Smooth muscle cell of the brain vasculature (primary cell): ENCODE data around the gene OR2A25.
"Not testable (repeated sequence)": the region's sequence is repeated elsewhere in the genome, so short reads cannot be mapped to it uniquely, and the experiment has no call there.

Experiments used
- DNase-seq: peaks from one replicate; pipeline ENCODE4 v3.0.0-alpha.2; 2012; ENCODE audit warnings: low read depth, low spot score

Gene OR2A25, protein sequence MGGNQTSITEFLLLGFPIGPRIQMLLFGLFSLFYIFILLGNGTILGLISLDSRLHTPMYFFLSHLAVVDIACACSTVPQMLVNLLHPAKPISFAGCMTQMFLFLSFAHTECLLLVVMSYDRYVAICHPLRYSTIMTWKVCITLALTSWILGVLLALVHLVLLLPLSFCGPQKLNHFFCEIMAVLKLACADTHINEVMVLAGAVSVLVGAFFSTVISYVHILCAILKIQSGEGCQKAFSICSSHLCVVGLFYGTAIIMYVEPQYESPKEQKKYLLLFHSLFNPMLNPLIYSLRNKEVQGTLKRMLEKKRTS

DNA sequence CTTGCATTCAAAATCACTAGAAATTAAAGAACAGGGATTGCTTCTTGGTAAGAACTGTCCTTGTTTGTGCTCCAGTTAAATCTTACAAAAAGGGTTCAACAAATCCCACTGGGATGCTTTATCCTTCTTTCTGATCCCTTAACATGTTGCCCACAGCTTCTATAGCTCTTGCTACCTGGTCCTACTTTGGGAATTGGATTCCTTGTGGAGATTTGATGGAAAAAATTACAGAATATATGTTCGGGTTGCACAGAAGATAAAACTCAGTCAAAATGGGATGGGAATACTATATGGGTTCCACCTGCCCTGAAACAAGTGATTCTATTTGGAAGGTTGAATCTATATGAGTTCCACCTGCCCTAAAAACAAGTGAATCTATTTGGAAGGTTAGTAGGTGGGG is at the start of gene OR2A25:
OR2A25 (plus strand) TSS at position 301 of the 400 bp plus-strand sequence. CDS start 4,409 bp downstream, outside the sequence.
- DNase-seq, result no peak

DNA sequence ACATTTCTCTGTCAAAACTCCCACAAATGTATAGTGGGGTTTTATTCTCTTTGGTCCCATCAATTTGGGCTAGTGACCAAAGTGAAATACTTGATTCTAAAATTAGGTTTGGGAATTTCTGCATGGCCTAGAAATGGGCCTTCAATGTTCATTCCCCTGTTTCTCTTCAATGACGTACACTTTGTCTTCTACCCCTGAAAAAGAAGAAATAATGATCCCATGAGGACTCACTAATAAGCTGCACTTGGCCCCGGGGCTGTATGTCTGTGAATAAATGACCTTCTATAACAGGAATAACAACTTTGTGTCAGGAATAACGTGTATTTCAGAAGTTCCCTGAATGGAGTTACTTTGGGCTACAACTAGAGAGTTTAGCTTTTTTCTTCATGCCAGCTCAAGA is 49.3 kb upstream of the OR2A25 start:
- DNase-seq, result no peak

DNA sequence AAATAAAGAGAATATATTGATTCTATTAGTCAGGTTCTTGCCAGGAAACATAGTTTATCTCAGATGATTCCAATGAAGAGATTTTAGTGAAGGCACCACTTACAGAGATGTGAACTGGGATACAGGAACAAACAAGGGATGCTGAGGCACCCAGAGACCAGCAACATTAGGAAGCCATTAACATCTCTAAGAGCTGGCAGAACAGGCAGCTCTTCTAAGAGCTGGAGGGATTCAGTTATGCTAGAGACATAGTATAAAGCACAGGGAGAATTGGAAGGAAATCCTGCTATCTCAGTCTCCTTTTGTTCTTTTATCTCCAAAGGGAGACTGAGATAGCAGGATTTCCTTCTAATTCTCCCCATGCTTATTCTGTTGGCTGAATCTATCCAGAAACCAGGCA is 47.4 kb upstream of the OR2A25 start:
- DNase-seq, result no peak

DNA sequence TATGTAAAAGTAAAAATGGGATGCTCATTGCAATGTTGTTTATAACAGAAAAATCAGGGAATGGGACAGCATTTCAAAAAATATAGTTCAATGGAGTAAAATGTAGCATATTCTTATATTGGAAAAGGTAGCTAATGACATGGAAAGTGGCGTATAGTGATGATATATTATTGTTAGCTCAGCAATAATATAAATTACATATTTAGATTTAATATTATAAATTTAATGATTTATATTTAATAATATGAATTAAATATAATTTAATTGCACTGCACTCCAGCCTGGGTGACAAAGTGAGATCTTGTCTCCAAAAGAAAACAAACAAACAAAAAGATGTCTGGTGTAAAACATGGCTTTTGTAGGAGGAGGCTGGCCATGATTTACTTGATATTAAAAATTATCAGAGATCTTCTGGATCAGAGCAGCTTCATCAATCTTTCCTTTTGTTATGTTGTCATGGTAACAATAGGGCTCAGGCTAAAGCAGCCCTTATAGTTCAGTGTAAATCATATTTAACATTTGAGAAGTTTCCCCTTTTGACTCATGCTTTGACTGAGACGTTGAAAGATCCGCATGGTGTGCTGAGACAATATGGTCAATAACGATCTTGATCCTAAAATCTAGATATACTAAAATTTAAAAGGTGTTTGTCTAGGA is 46.3 kb upstream of the OR2A25 start:
- DNase-seq, result no peak

DNA sequence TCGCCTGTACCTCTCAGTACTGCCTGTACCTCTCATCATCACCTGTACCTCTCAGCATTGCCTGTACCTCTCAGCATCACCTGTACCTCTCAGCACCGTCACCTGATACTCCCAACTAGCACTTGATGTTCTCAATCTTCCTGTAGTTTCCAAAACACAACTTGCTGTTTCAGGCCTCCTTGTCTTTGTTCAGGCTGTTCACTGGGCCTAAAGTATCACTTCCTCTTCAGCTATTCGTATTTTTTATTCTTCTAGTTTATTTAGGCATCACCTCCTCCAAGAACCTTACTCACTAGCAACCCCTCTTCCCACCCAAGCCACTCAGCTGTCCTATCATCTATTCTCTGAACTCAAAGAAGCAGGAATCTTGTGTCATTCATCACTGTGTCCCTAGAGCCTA is 45.4 kb upstream of the OR2A25 start:
- DNase-seq, result no peak

DNA sequence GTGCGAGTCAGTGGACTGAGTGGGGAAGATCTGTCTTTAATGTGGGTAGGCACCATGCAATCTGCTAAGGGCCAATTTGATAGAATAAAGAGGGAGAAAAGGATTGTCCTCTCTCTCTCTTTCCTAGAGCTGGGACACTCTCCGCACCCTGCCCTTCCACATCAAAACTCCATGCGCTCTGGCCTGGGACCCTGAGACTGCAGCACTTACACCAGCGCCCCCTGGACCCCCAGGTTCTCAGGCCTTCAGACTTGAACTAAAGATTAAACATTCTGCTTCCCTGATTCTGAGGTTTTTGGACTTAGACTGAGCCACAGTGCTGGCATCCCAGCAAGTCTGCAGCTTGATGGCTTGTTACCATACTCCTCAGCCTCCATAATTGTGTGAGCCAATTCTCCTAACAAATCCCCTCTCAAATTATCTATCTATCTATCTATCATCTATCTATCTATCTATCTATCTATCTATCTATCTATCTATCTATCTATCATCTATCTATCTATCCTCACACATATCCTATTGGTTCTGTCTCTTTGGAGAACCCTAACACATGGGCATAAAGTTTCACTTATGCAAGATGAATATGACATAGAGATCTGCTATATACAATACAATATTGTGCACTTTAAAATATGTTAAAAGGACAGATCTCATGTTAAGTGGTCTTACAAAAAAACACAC is 43.3 kb upstream of the OR2A25 start:
- no peak for DNase-seq

DNA sequence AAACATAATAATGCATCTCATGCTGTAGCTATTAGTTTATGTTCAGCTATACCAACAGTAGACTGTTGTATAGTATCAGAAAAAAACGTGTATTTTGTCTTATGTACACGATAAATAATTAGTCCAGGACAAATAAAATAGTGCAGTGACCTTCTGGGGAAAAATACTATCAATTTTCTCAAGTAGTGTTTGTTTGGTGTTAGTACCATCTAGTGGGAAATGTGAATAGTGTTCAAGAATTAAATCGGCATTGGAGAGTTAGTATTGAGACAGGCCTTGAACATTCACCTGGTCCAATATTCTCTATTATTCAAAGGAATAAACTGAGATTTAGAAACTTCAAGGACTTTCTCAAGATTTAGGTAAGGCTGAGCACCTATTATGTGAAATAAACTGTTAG is 42.5 kb upstream of the OR2A25 start:
- DNase-seq, result no peak

DNA sequence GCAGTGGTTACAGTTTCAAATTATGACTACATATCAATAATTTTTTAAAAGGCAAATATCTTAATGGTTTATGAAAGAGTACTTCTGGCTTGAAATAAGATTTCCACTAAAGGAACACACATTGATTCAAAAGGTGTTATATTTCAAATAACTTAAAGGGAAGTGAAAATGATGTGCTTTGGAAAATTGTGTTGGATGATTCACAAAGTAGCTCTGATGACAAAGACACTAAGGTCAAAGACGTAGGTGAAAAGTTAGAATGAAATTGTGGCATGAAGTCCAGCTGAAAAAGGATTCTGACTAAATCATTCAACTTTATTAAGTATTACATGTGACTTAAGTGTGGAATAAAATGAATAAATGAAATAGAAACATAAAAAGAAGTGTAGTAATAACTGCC is 41.6 kb upstream of the OR2A25 start:
- DNase-seq, result no peak

DNA sequence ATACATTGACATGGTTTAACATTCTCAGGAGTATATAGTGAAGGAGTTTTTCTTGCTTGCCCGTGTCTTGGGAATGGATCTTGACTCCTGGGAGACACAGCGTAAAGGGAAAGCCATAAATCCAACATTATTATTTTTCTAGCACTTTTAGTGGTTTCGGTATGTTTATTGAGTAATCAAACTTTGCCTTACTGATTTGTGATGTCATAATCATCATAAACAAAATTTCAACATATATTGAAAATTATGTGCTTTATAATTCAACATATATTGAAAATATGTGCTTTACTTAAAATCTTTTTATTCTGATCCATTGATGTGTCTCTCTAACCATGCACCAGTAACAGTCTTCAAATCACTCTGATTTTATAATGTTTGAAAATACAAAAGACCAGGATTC is 41.1 kb upstream of the OR2A25 start:
- DNase-seq, result no peak

DNA sequence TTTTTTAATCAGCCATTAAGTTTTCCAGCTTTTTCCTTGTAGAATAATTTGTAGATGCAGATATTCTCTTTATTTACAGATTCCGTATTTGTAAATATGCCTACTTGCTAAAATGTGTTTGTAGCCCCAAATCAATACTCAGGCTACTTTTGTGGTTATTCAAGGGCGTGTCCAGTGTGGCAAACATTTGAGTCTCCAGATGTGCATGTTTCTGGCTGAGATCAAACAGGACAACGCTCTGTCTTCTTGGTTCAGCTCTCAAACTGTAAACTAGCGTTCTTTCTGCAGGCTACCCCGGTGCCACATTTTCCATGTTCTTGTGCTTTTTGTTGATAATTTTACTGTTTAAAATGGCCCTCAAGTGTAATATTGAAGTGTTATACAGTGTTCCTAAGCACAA is 37.1 kb upstream of the OR2A25 start:
- no peak for DNase-seq

DNA sequence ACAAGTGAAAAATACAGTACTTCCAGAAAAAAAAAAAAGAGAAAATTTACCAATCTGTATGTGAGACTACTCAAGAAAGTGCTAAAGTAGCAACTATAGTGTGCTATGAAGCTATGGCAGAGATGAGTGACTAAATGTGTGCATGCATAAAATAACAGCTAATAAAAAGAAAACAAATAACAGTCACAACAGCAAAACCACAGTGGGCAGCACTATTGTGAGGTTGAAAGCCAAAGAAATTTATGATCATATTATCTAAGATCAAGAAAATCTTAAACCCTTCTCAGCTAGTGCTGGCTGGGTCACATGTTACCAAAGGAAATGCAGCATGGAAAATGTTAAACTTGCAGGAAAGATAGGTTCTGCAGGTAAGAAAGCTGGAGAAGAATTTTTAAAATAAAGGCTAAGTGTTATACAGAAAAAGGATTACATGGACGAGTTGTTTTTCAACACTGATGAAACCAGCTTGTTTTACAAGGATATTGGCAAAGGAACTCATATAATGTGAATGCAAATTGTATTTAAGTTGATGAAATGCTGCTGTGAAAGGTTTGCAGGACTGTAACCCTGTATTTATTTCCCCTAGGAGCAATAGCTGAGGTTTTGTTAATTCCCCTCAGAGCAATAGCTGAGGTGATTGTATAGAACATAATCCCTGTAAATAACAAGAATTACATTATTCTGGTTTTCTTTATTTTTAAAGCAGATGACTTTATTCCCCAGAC is 36.5 kb upstream of the OR2A25 start:
- no peak for DNase-seq

DNA sequence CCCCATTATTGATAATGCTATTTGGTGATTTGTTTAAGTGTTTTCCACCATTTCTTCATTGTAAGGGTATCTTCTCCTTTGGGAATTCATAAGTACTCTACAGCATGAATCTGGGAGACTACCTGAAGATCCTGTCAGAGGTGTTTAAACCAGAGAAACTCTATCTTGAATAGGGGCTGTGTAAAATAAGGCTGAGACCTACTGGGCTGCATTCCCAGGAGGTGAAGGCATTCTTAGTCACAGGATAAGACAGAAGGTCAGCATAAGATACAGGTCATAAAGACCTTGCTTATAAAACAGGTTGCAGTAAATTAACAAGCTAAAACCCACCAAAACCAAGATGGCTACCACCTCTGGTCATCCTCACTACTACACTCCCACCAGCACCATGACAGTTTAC is 34.2 kb upstream of the OR2A25 start:
- DNase-seq, result no peak

DNA sequence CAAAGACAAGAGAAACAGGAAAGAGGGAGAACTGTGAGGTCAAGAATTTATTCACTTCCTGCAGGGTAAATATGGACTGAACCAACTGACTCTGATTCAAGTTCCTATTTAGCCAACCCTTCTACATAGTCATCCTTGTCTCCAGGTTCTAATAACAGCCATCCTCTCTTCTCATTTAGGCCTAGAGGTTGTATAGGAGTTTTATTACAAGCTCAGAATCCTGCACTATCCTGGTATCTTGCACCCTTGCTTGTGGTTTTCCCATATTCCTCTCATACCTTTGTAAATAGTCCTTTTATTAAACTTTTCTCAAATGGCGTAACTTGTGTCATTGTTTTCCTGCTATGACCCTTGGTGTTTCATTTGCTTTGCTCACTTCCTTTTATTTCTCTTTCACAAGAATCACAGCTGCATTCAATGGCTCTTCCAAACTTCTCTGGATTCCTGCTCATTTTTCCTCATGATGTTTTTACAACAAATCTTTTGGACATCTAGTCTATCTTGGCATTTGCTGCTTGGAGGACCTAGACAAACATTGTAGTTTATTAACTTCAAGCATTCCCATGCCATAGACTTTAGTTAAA is 33.2 kb upstream of the OR2A25 start:
- no peak for DNase-seq

DNA sequence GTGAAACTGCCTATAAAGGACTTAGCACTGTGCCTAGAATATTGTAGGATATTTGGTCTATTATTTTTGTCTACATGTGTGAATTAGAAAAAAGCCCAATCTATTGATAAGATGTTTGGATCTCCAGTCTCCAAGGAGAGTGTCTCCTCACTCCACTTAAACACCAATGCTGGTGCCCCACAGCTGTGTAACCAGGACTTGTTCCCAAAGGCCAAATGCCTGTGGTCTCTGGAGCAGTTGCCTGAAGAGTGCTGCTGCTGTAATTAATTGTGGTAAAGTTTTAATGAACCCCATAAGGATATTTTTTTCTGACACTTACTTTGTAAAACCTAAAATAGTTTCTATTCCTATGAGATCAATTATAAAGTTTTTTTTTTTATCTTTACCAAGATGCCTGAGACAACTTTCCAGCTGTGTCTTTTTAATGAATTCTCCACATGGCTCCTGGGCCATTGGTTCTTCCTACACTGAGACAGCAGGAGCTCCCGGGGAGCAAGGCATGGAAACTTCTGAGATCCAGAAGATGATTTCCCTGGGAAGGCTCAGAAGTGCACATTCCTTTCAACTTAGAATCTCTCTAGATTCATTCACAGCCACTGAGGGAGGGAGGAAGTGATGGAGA is 32.1 kb upstream of the OR2A25 start:
- DNase-seq, result no peak

DNA sequence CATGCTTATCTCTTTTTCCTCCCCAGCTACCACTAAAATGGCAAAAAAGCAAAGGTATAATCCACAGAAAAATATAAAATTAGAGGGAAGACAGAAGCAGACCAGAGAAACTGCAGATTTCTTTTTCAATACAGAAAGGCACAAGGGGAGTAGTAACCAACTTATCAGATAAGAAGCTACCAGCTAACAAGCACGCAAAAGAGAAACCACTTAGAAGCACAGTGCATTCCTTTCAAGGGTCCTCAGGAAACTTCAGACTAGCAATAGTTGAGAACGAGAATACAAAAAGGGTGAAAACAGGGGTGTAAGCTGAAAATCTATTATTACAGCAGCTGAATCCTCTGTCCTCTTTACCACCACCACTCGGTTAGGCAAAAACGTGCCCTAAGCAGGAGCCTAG is 30.7 kb upstream of the OR2A25 start:
- DNase-seq, result no peak

DNA sequence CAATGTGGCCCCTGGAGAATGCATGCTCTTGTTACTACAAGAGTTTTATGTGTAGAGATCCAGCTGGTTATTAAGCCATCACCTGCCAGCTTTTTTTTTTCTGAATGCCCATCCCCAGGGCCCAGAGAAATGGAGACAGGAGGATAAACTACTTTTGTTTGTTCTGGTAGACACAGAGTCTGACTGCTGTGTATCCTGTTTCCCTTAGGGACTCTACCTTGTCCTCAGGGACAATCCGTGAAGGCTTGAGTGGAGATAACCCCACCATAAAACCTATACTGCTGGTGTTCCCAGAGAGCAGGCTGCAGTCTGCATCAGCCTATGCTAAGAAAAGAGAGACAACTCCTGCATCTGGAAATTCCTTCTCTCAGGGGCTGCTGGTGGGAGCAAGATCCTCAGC is 21.0 kb upstream of the OR2A25 start, which contains the start of gene OR2A5:
OR2A5 (plus strand) TSS at position 301 of the 400 bp plus-strand sequence. CDS start 1,454 bp downstream, outside the sequence.
- DNase-seq, result no peak

DNA sequence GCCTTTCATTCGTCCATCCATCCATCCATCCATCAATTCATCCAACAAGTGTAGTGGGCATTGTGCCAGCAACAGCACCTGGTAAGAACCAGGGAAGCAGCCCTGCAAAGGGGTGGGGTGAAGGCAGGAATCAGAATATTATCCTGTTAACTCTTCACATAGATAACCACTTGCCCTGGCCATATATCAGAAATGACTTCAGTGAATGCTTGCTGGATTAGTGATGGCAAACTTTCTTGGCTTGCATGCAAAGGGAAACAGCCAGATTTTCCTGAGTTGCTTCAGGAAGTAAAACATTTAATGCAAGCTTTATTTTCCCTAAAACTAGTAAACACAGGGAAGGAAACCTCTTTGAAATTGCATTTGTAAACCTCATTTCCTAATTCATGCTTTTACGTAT is 20.1 kb upstream of the OR2A25 start:
- DNase-seq, result no peak

DNA sequence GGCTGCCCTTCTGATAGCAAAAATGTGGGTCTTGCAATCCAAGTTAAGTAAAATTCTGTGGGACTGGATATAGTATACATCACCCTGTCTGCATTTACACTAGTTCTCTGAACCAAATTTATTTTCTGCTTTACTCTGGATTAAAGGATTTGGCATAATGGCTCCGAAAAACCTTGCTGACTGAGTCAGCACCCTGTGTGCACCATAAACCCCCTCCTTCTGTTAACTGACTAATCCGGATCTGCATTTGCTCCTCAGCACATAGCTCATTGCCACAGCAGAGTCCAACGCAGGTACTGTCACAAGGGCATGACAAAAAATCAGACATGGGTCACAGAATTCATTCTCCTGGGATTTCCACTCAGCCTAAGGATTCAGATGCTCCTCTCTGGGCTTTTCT is 19.5 kb upstream of the OR2A25 start:
- no peak for DNase-seq

DNA sequence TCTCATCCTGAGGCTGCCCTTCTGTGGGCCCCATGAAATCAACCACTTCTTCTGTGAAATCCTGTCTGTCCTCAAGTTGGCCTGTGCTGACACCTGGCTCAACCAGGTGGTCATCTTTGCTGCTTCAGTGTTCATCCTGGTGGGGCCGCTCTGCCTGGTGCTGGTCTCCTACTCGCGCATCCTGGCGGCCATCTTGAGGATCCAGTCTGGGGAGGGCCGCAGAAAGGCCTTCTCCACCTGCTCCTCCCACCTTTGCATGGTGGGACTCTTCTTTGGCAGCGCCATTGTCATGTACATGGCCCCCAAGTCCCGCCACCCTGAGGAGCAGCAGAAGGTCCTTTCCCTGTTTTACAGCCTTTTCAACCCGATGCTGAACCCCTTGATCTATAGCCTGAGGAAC is 18.7 kb upstream of the OR2A25 start:
- not testable (repeated sequence) for DNase-seq

DNA sequence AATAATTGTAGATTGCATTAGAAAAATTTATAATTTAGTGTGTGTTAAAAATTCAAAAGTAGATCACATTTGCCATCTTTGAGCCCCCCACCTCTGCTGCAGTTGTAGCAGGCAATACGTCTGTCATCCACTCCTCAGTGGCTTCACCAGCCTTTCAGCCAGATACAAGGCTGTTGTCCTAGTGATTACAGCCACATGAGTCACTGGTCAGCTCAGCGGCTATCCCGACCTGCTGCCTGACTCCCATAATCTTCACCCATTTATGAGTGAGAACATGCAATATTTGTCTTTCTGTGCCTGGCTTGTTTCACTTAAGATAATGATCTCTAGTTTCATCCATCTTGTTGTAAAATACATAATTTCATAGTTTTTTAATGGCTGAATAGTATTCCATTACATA is 11.7 kb upstream of the OR2A25 start:
- no peak for DNase-seq

DNA sequence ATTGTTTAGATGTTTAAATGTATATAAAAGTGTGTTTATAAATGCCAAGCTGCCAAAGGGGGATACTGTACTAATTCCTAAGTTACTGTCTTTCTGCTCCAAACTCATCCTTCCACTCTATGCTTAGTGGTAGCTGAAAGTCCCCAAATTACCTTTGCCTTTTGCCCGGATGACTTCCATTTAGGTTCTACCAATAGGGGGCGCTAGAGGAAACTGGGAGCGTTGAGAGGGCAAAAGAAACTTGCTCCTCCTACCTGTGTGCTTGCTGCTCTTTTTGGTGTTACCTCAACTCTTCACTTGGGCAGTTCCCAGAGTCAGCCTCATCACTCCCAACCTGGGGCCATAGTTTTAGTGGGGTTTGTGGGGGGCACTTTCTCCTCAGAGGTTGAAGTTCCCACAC is 5.9 kb upstream of the OR2A25 start:
- DNase-seq, result no peak
